Stomach (tissue), 9 donors: ENCODE measurements around the gene PFKFB4. TPM values are rescaled to one million over a fixed set of nuclear protein-coding genes. Genes with fewer than 3 reads are reported as not detected.
"Not testable (repeated sequence)": the region's sequence is repeated elsewhere in the genome, so short reads cannot be mapped to it uniquely, and the experiment has no call there.

Experiments
- DNase-seq, 2 donors: peaks; one replicate each; pipeline versions ENCODE4 v3.0.0 to v3.0.0-alpha.2; 2013 to 2019
- H3K27ac ChIP-seq, 5 donors: fragments of 200-600 bp in 4 of 5; sonication (generic) in 4 of 5; one replicate each; pipeline ENCODE4 v1.5.1; 2013 to 2019; ENCODE audit warnings: mild to moderate bottlenecking in 1 of 5, moderate library complexity in 1 of 5
- H3K27me3 ChIP-seq, 3 donors: fragments of 200-600 bp; sonication (generic); one replicate each; pipeline ENCODE4 v1.5.1; 2017 to 2019; ENCODE audit warnings: mixed run types in 1 of 3
- H3K36me3 ChIP-seq, 4 donors: fragments of 200-600 bp; sonication (generic); 1 replicate in 3 of 4; 2 replicates in 1 of 4; pipeline ENCODE4 v1.5.1; 2016 to 2019
- H3K4me1 ChIP-seq, 4 donors: fragments of 200-600 bp; sonication (generic); one replicate each; pipeline ENCODE4 v1.5.1; 2016 to 2019
- H3K4me3 ChIP-seq, 4 donors: fragments of 200-600 bp; sonication (generic) in 3 of 4; one replicate each; pipeline ENCODE4 v1.5.1; 2016 to 2019; ENCODE audit warnings: mild to moderate bottlenecking in 1 of 4
- H3K9me3 ChIP-seq, 4 donors: fragments of 200-600 bp; sonication (generic); one replicate each; pipeline ENCODE4 v1.5.1; 2016 to 2019
- CTCF ChIP-seq, 7 experiments: fragments of 450-650 bp in 4 of 7; fragments of 200-600 bp in 3 of 7; sonication (generic) in 3 of 7; IDR thresholded peaks; one replicate each; pipeline ENCODE4 v1.5.1; 2016 to 2019; ENCODE audit warnings: antibody characterized with exemption in 7 of 7, control low read depth in 2 of 7, mild to moderate bottlenecking in 1 of 7
- EP300 ChIP-seq: sonication (generic); formaldehyde crosslinking; IDR thresholded peaks from one replicate; pipeline ENCODE4 v1.6.1; 2017; ENCODE audit warnings: antibody characterized with exemption
- POLR2A ChIP-seq, 4 donors: fragments of 450-650 bp; IDR thresholded peaks; one replicate each; pipeline ENCODE4 v1.6.1; 2016; ENCODE audit warnings: antibody characterized with exemption in 4 of 4, control low read depth in 2 of 4, mild to moderate bottlenecking in 1 of 4, moderate library complexity in 1 of 4
- POLR2AphosphoS5 ChIP-seq, 3 donors: sonication (generic); formaldehyde crosslinking; IDR thresholded peaks; one replicate each; pipeline ENCODE4 v1.6.1; 2016; ENCODE audit warnings: antibody characterized with exemption in 3 of 3
- WGBS, 5 donors: extraction: QIAGEN DNeasy Blood & Tissue Kit in 3 of 5; methylation state at CpG; one replicate each; pipeline versions ENCODE4 v1.1.5 to v1.1.7; 2013 to 2018; 5-methylcytosine and 5-hydroxymethylcytosine counted together
- intact Hi-C: fragments of 100-400 bp; cut with DNase I; formaldehyde crosslinking; loops from one replicate; pipeline ENCODE4 v1.15.1; 2023; ENCODE audit warnings: low total_unique reads
- polyA plus RNA-seq, 3 donors: library from polyadenylated mRNA; stranded (reverse); fragments of 200-250 nt; gene quantifications; one replicate each; pipeline ENCODE4 v1.2.3, GENCODE V29; 2013
- total RNA-seq, 5 donors: library from RNA; depleted of rRNA; stranded (reverse); fragments of >200 nt; gene quantifications; one replicate each; pipeline versions ENCODE4 v1.1.0 to v1.2.3, GENCODE V29; 2014 to 2016
- donor health status: healthy with polysubstance abuse.
- donor health status: Bipolar disorder and iron deficiency.
- donor health status: healthy.

The PFKFB4 gene
- total and polyA plus RNA-seq, 8 donors = 0.61 to 9.6 (median 1.5) TPM; not detected in 1

- no peak for DNase-seq
- intact Hi-C loops = no loop called here
- no peak overlapping the region for H3K27ac ChIP-seq
These were observed 80.1 kb downstream of the PFKFB4 start for GRCh38 chr3:48476426-48477053.

GRCh38 chr3:48475188-48475587 lies 81.4 kb downstream of the PFKFB4 start:
- Histone ChIP-seq H3K27me3 (no peaks in the 10 kb centered on the region), H3K4me1 (peaks cover 17 to 32% (median 31%) of the 10 kb centered on the region in 4 donors), H3K4me3 (no peak overlapping the region), H3K9me3 (no peaks in the 10 kb centered on the region), H3K36me3 (peaks cover 0 to 44% (median 28%) of the 10 kb centered on the region in 4 donors), H3K27ac (peak overlapping the region in 1 of 5 donors; percentile 46)
- WGBS, 5 donors = 77 to 88% (median 85%) methylated on average over 11 of the region's 11 CpGs
- intact Hi-C loops = no loop called here
- TF ChIP-seq CTCF (IDR thresholded peaks at IDR 0.05) (no peak), POLR2AphosphoS5 (IDR thresholded peaks at IDR 0.05) (no peak), EP300 (no peak), POLR2A (IDR thresholded peaks at IDR 0.05) (no peak)
- DNase-seq = no peak

More at GRCh38 chr3:48476426-48477053, 80.1 kb downstream of the PFKFB4 start:
- peaks cover 0 to 43% (median 28%) of the 10 kb centered on the region in 4 donors for H3K36me3 ChIP-seq
- peaks cover 13 to 19% (median 17%) of the 10 kb centered on the region in 4 donors for H3K4me1 ChIP-seq
- H3K27me3 ChIP-seq = no peaks in the 10 kb centered on the region
- no peak for TF ChIP-seq POLR2A (IDR thresholded peaks at IDR 0.05)
- H3K4me3 ChIP-seq = no peak overlapping the region
- WGBS, 5 donors = 78 to 92% (median 84%) methylated on average over 9 of the region's 9 CpGs
- no peaks in the 10 kb centered on the region for H3K9me3 ChIP-seq

- intact Hi-C loops = no loop called here
- H3K27me3 ChIP-seq = no peaks in the 10 kb centered on the region
- DNase-seq = peak in 1 of 2 donors; percentile 41
- WGBS, 5 donors = 53 to 72% (median 70%) methylated on average over 4 of the region's 4 CpGs
- peaks cover 21 to 38% (median 36%) of the 10 kb centered on the region in 4 donors for H3K4me1 ChIP-seq
- H3K9me3 ChIP-seq = no peaks in the 10 kb centered on the region
- H3K27ac ChIP-seq = peak overlapping the region in 1 of 5 donors; percentile 100
- H3K4me3 ChIP-seq = no peak overlapping the region
- peaks cover 1 to 50% (median 33%) of the 10 kb centered on the region in 4 donors for H3K36me3 ChIP-seq
- no peak for TF ChIP-seq POLR2AphosphoS5 (IDR thresholded peaks at IDR 0.05)
- TF ChIP-seq EP300 = no peak
- TF ChIP-seq CTCF (IDR thresholded peaks at IDR 0.05) = no peak
- TF ChIP-seq POLR2A (IDR thresholded peaks at IDR 0.05) = no peak
These were observed 82.0 kb downstream of the PFKFB4 start for GRCh38 chr3:48474619-48475018.

GRCh38 chr3:48474031-48474430 lies 82.6 kb downstream of the PFKFB4 start:
- peaks cover 21 to 44% (median 42%) of the 10 kb centered on the region in 4 donors for H3K4me1 ChIP-seq
- 90 to 97% (median 94%) methylated on average over 4 of the region's 4 CpGs for WGBS, 5 donors
- peak overlapping the region in 4 of 5 donors; percentile 92 to 100 (median 96) for H3K27ac ChIP-seq
- H3K9me3 ChIP-seq, intact Hi-C loops, H3K4me3 ChIP-seq, DNase-seq, H3K27me3 ChIP-seq: not testable (repeated sequence)
- peaks cover 7 to 53% (median 36%) of the 10 kb centered on the region in 4 donors for H3K36me3 ChIP-seq

GRCh38 chr3:48473617-48473952 lies 83.0 kb downstream of the PFKFB4 start:
- TF ChIP-seq CTCF (IDR thresholded peaks at IDR 0.05) = no peak
- no peak for TF ChIP-seq POLR2AphosphoS5 (IDR thresholded peaks at IDR 0.05)
- TF ChIP-seq EP300 = no peak
- TF ChIP-seq POLR2A (IDR thresholded peaks at IDR 0.05) = no peak
- intact Hi-C loops = no loop called here
- Histone ChIP-seq H3K36me3 (peaks cover 11 to 53% (median 36%) of the 10 kb centered on the region in 4 donors), H3K4me3 (peak overlapping the region in 2 of 4 donors; percentile 52 to 60), H3K27me3 (no peaks in the 10 kb centered on the region), H3K4me1 (peaks cover 24 to 48% (median 47%) of the 10 kb centered on the region in 4 donors), H3K9me3 (no peaks in the 10 kb centered on the region), H3K27ac (peak overlapping the region; percentile 89 to 100 (median 95))
- WGBS, 5 donors = 68 to 78% (median 71%) methylated on average over 5 of the region's 5 CpGs
- DNase-seq = no peak
